NB4 (cell line): Measurements from ENCODE around the gene DGKI.

Source experiments
- MYC ChIP-seq: IDR thresholded peaks from 2 replicates; pipeline ENCODE4 v1.6.1; 2011; ENCODE audit warnings: low read depth, low read length
- POLR2A ChIP-seq: IDR thresholded peaks from 2 replicates; pipeline ENCODE4 v1.6.1; 2011; ENCODE audit warnings: mild to moderate bottlenecking; ENCODE audit not compliant: insufficient read length; ENCODE audit errors: extremely low read depth
- TF ChIP-seq, protein P1 (sequence below): IDR thresholded peaks from one replicate; pipeline ENCODE4 v1.5.1; 2012; ENCODE audit warnings: low read depth, low read length
- TF ChIP-seq, protein P2 (sequence below): IDR thresholded peaks from 2 replicates; pipeline ENCODE4 v1.6.1; 2011; ENCODE audit warnings: low read depth, low read length

DNA sequence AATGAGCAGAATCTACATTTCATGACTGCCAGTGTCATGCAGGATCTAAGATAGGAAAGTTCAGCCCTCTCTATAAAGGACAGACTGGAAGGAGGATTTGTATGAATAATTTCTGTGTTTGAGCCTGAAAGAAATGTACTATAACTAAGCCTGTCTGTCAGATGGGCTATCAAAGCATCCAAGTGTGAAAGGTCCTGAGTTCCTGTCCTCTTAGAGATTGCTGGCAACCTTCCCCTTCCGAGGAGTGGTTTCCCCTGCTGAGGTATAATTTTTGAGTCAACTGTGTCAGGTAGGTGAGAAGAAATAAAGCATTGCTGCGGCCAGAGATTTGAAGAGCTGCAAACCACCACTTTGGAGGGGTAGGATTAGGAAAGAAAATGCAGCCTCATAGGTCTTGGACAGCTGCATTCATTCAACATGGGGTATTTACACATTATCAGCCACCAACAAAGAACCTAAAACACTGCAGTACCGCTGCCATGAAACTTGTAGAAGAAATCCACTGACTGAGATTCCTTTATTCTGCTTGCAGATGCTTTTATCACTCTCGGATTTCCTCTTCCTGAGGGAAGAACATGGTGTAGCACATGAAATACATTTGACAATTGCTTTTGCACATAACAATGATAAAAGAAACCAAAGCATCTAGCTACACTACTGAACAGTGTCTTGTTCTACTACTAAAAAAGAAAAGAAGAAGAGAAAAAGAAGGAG, 189.1 kb downstream of the DGKI start:
- TF ChIP-seq, protein P1, sequence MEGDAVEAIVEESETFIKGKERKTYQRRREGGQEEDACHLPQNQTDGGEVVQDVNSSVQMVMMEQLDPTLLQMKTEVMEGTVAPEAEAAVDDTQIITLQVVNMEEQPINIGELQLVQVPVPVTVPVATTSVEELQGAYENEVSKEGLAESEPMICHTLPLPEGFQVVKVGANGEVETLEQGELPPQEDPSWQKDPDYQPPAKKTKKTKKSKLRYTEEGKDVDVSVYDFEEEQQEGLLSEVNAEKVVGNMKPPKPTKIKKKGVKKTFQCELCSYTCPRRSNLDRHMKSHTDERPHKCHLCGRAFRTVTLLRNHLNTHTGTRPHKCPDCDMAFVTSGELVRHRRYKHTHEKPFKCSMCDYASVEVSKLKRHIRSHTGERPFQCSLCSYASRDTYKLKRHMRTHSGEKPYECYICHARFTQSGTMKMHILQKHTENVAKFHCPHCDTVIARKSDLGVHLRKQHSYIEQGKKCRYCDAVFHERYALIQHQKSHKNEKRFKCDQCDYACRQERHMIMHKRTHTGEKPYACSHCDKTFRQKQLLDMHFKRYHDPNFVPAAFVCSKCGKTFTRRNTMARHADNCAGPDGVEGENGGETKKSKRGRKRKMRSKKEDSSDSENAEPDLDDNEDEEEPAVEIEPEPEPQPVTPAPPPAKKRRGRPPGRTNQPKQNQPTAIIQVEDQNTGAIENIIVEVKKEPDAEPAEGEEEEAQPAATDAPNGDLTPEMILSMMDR: no peak
- TF ChIP-seq, protein P2, sequence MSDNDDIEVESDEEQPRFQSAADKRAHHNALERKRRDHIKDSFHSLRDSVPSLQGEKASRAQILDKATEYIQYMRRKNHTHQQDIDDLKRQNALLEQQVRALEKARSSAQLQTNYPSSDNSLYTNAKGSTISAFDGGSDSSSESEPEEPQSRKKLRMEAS: no peak
- TF ChIP-seq POLR2A: no peak
- no peak for TF ChIP-seq MYC
